NB4 (cell line): ENCODE measurements around the gene TMPRSS5.

ENCODE experiments used
- POLR2A ChIP-seq: IDR thresholded peaks from 2 replicates; pipeline ENCODE4 v1.6.1; 2011; ENCODE audit warnings: mild to moderate bottlenecking; ENCODE audit not compliant: insufficient read length; ENCODE audit errors: extremely low read depth
- TF ChIP-seq, protein P1 (sequence below): IDR thresholded peaks from one replicate; pipeline ENCODE4 v1.5.1; 2012; ENCODE audit warnings: low read depth, low read length

DNA sequence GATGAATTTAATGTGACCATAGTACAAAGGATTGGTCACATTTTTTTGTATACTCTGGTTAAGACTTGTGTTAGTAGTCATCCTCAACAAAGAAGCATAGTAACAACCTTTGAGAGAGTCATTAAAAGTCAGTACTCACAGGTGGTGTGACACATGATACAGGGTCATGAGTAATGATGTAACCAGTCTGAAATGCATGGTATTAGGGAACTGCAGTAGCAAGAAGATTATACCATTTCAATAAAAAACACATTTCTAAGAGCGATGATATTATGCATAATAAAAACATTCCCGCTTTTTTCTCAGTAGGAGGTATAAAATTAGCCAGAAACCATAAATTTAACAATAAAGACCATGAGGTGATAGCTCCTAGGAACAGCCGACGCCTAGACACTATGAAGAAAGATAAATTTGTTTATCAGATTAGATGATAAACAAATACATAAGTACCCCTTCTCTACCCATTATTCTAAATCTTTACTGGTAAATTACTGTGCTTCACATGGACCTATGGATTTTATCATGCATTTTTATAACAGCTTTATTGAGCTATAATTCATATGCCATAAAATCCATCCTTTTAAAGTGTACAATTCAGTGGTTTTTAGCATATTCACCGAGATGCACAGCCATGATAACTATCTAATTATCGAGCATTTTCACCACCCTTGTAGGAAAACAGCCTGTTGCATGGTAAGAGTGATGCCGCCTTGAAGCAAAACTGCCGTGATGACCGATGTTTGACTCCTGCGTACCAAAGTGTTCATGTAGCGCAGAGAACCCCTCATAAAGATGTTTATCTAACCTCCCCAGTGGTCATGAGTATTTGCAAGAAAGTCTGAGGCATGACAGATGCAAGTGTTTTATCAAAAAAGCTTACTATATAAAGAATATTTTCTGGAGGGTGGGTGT, 41.8 kb downstream of the TMPRSS5 start:
- TF ChIP-seq, protein P1, sequence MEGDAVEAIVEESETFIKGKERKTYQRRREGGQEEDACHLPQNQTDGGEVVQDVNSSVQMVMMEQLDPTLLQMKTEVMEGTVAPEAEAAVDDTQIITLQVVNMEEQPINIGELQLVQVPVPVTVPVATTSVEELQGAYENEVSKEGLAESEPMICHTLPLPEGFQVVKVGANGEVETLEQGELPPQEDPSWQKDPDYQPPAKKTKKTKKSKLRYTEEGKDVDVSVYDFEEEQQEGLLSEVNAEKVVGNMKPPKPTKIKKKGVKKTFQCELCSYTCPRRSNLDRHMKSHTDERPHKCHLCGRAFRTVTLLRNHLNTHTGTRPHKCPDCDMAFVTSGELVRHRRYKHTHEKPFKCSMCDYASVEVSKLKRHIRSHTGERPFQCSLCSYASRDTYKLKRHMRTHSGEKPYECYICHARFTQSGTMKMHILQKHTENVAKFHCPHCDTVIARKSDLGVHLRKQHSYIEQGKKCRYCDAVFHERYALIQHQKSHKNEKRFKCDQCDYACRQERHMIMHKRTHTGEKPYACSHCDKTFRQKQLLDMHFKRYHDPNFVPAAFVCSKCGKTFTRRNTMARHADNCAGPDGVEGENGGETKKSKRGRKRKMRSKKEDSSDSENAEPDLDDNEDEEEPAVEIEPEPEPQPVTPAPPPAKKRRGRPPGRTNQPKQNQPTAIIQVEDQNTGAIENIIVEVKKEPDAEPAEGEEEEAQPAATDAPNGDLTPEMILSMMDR, result no peak
- TF ChIP-seq POLR2A, result no peak
